Mesenchymal stem cell (in vitro differentiated cells and primary cell): ENCODE results near the gene MOV10L1.

Experiments used
- DNase-seq: peaks from one replicate; pipeline ENCODE4 v3.0.0-alpha.2; 2013
- H2AFZ ChIP-seq: one replicate; pipeline ENCODE4 v1.6.1; 2013; ENCODE audit warnings: low read depth, mild to moderate bottlenecking, control low read depth, inconsistent platforms, low read length, moderate library complexity
- H2AK5ac ChIP-seq: 2 replicates; pipeline ENCODE4 v1.6.1; 2013; ENCODE audit warnings: low read length, moderate library complexity, mild to moderate bottlenecking, inconsistent platforms; ENCODE audit not compliant: severe bottlenecking
- H2BK120ac ChIP-seq: one replicate; pipeline ENCODE4 v1.6.1; 2013; ENCODE audit warnings: low read depth, mild to moderate bottlenecking, inconsistent platforms, low read length, moderate library complexity
- H2BK12ac ChIP-seq, 2 experiments: one replicate each; pipeline ENCODE4 v1.6.1; 2013; ENCODE audit warnings: inconsistent platforms in 2 of 2, low read length in 2 of 2, mild to moderate bottlenecking in 2 of 2, moderate library complexity in 2 of 2, control low read depth in 1 of 2
- H2BK15ac ChIP-seq: one replicate; pipeline ENCODE4 v1.6.1; 2013; ENCODE audit warnings: mild to moderate bottlenecking, low read depth, inconsistent platforms; ENCODE audit not compliant: poor library complexity, severe bottlenecking
- H2BK5ac ChIP-seq: 2 replicates; pipeline ENCODE4 v1.6.1; 2013; ENCODE audit warnings: low read depth, mild to moderate bottlenecking, low read length, control low read depth, inconsistent platforms; ENCODE audit not compliant: poor library complexity, severe bottlenecking
- H3K14ac ChIP-seq, 2 experiments: one replicate each; pipeline ENCODE4 v1.6.1; 2013; ENCODE audit warnings: inconsistent platforms in 2 of 2, low read length in 2 of 2, control low read depth in 1 of 2, mild to moderate bottlenecking in 1 of 2, moderate library complexity in 1 of 2
- H3K18ac ChIP-seq, 2 experiments: one replicate each; pipeline ENCODE4 v1.6.1; 2013; ENCODE audit warnings: inconsistent platforms in 2 of 2, low read length in 2 of 2, control low read depth in 1 of 2, low read depth in 1 of 2, mild to moderate bottlenecking in 1 of 2
- H3K23ac ChIP-seq, 2 experiments: one replicate each; pipeline ENCODE4 v1.6.1; 2013; ENCODE audit warnings: inconsistent platforms in 2 of 2, low read length in 2 of 2, mild to moderate bottlenecking in 2 of 2, moderate library complexity in 2 of 2, control low read depth in 1 of 2
- H3K27ac ChIP-seq: 2 replicates; pipeline ENCODE4 v1.5.1; 2013; ENCODE audit warnings: mild to moderate bottlenecking, moderate library complexity, low read length, control low read depth, inconsistent platforms; ENCODE audit not compliant: poor library complexity, severe bottlenecking
- H3K27me3 ChIP-seq, 2 experiments: 2 replicates each; pipeline versions ENCODE4 v1.6.1 to v1.7.0; 2013; ENCODE audit warnings: low read length in 2 of 2, mild to moderate bottlenecking in 2 of 2, moderate library complexity in 2 of 2, control low read depth in 1 of 2, inconsistent platforms in 1 of 2; ENCODE audit not compliant: control insufficient read depth in 1 of 2, insufficient read depth in 1 of 2
- H3K36me3 ChIP-seq, 2 experiments: 2 replicates each; pipeline versions ENCODE4 v1.6.1 to v1.7.0; 2013; ENCODE audit warnings: low read length in 2 of 2, control low read depth in 1 of 2, inconsistent platforms in 1 of 2, low read depth in 1 of 2, mild to moderate bottlenecking in 1 of 2; ENCODE audit not compliant: insufficient read depth in 2 of 2, control insufficient read depth in 1 of 2
- H3K4ac ChIP-seq, 2 experiments: one replicate each; pipeline ENCODE4 v1.6.1; 2013; ENCODE audit warnings: inconsistent platforms in 2 of 2, low read length in 2 of 2, mild to moderate bottlenecking in 2 of 2, moderate library complexity in 2 of 2, control low read depth in 1 of 2, low read depth in 1 of 2
- H3K4me1 ChIP-seq: 2 replicates; pipeline ENCODE4 v1.6.1; 2013; ENCODE audit warnings: low read depth, low read length, control low read depth; ENCODE audit not compliant: control insufficient read depth, insufficient read depth
- H3K4me2 ChIP-seq: 2 replicates; pipeline ENCODE4 v1.6.1; 2013; ENCODE audit warnings: low read length, mild to moderate bottlenecking, inconsistent platforms; ENCODE audit not compliant: poor library complexity, severe bottlenecking
- H3K4me3 ChIP-seq, 2 experiments: 2 replicates each; pipeline versions ENCODE4 v1.5.1 to v1.7.0; 2013; ENCODE audit warnings: low read length in 2 of 2, mild to moderate bottlenecking in 2 of 2, control low read depth in 1 of 2, low read depth in 1 of 2; ENCODE audit not compliant: insufficient read depth in 1 of 2
- H3K79me1 ChIP-seq: replicated peaks from 2 replicates; pipeline ENCODE4 v1.6.1; 2013; ENCODE audit warnings: mild to moderate bottlenecking, control low read depth, low read length, inconsistent platforms; ENCODE audit not compliant: poor library complexity, severe bottlenecking
- H3K9ac ChIP-seq: 2 replicates; pipeline ENCODE4 v1.7.0; 2013; ENCODE audit warnings: mild to moderate bottlenecking, low read length, moderate library complexity
- H3K9me3 ChIP-seq: 2 replicates; pipeline ENCODE4 v1.7.0; 2013; ENCODE audit warnings: mild to moderate bottlenecking, low read length; ENCODE audit not compliant: control insufficient read depth
- H4K8ac ChIP-seq: one replicate; pipeline ENCODE4 v1.6.1; 2013; ENCODE audit warnings: inconsistent platforms, mild to moderate bottlenecking, low read length, moderate library complexity
- H4K91ac ChIP-seq: one replicate; pipeline ENCODE4 v1.6.1; 2013; ENCODE audit warnings: mild to moderate bottlenecking, low read length, inconsistent platforms
- WGBS: methylation state at CpG from one replicate; pipeline ENCODE4 v1.1.7; 2013; ENCODE audit warnings: mixed read lengths; 5-methylcytosine and 5-hydroxymethylcytosine counted together

The MOV10L1 gene

DNA sequence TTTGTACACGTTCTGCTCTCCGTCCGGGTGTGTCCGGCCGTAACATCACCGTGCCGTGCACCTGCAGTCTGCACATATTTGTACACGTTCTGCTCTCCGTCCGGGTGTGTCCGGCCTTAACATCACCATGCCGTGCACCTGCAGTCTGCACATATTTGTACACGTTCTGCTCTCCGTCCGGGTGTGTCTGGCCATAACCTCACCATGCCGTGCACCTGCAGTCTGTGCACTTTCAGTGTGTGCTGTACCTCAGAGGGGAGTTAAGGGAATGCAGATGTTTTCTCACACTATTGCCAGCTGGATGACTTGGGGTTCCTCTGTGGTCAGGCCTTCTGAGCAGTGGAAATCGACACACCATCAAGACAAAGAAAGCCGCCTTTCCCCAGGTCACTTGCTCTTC lies 35.9 kb upstream of the MOV10L1 start:
- no peak overlapping the region for H4K91ac ChIP-seq

DNA sequence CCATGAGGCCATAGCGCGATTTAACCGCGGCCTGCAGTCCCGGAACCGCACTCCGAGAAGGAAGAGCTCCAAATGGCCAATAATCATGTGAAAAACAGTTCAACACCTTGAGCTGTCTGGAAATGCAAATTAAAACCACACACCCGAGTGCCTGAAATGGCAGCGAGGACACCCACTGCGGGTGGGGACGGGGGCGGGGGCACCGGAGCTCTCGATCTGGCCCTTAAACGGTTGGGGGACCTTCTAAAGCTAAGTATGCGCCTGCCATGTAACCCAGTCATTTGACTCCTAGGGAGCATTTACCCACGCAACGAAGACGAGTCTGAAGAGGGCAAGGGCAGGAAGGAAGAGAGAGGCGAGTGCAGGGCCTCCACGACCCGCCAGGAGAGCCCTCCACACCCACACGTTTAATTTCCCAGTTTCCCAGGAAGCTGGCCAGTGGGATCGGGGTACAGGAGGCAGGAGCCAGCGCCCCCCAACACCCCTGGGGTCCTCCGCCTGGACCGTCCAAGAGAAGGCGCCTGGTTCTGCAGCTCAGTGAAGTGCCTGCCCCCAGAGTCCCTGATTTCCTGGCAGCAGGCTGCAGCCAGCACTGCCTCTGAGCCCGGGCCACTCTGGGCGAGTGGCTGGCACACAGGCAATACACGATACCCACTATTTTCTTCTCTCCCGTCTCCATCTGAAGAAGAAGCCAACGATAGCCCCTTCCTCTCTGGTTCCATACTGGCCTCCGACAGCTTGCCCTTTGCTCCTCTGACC lies 33.4 kb upstream of the MOV10L1 start:
- H3K14ac ChIP-seq: no peak overlapping the region
- H3K23ac ChIP-seq: no peak overlapping the region
- no peaks in the 10 kb centered on the region for H3K79me1 ChIP-seq
- H2BK120ac ChIP-seq: no peak overlapping the region
- H3K4ac ChIP-seq: no peak overlapping the region
- no peak overlapping the region for H3K4me2 ChIP-seq
- H3K27me3 ChIP-seq: peaks cover 32 to 49% of the 10 kb centered on the region in 2 experiments
- no peak overlapping the region for H2BK5ac ChIP-seq
- no peak overlapping the region for H2BK12ac ChIP-seq
- H3K9me3 ChIP-seq: peaks cover 26% of the 10 kb centered on the region
- WGBS: 86% methylated on average over 30 of the region's 34 CpGs
- H3K4me1 ChIP-seq: peaks cover 12% of the 10 kb centered on the region
- H3K18ac ChIP-seq: no peak overlapping the region
- no peak overlapping the region for H4K91ac ChIP-seq
- no peaks in the 10 kb centered on the region for H3K36me3 ChIP-seq
- no peak for DNase-seq
- H4K8ac ChIP-seq: no peak overlapping the region
- no peak overlapping the region for H3K9ac ChIP-seq
- no peak overlapping the region for H2AFZ ChIP-seq
- H3K27ac ChIP-seq: no peak overlapping the region
- H2AK5ac ChIP-seq: no peak overlapping the region
- no peak overlapping the region for H2BK15ac ChIP-seq
- H3K4me3 ChIP-seq: no peak overlapping the region

More for the DNA sequence above, 35.9 kb upstream of the MOV10L1 start:
- Histone ChIP-seq H3K4ac (no peak overlapping the region), H3K4me2 (no peak overlapping the region), H2BK120ac (no peak overlapping the region), H3K9ac (no peak overlapping the region), H2AK5ac (no peak overlapping the region), H2BK5ac (no peak overlapping the region), H3K27ac (no peak overlapping the region), H3K9me3 (peaks cover 30% of the 10 kb centered on the region), H3K18ac (no peak overlapping the region), H2BK15ac (no peak overlapping the region), H3K79me1 (no peaks in the 10 kb centered on the region), H3K4me3 (no peak overlapping the region), H2BK12ac (no peak overlapping the region), H2AFZ (no peak overlapping the region), H3K23ac (no peak overlapping the region), H4K8ac (no peak overlapping the region), H3K36me3 (no peaks in the 10 kb centered on the region), H3K27me3 (peaks cover 12 to 26% of the 10 kb centered on the region in 2 experiments), H3K14ac (no peak overlapping the region), H3K4me1 (peaks cover 6% of the 10 kb centered on the region)
- WGBS: 92% methylated on average over 18 of the region's 18 CpGs
- DNase-seq: no peak

DNA sequence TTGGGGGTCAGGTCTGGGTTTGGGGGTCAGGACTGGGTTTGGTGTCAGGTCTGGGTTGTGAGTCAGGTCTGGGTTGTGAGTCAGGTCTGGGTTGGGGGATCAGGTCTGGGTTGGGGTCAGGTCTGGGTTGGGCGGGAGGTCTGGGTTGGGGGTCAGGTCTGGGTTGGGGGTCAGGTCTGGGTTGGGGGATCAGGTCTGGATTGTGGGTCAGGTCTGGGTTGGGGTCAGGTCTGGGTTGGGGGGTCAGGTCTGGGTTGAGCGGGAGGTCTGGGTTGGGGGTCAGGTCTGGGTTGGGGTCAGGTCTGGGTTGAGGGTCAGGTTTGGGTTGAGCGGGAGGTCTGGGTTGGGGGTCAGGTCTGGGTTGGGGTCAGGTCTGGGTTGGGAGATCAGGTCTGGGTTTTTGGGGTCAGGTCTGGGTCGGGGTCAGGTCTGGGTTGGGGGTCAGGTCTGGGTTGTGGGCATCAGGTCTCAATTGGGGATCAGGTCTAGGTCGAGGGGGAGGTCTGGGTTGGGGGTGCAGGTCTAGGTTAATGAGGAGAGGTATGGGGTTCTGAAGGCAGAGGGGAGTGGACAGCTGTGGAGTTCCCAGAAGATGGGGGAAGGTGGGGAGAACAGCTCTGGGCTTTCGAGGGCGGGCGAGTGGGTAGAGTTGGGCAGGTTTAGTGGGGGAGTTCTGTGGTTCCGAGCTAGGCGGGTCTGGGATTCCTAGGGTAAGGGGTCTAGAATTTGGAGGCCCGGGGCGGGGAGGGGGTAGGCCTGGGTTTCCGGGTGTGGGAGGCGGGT lies 32.3 kb upstream of the MOV10L1 start:
- Histone ChIP-seq H2AK5ac (no peak overlapping the region), H3K27ac (no peak overlapping the region), H2BK5ac (no peak overlapping the region), H3K27me3 (peaks cover 35 to 53% of the 10 kb centered on the region in 2 experiments), H3K4me1 (peaks cover 12% of the 10 kb centered on the region), H3K4me2 (no peak overlapping the region), H3K9ac (no peak overlapping the region), H3K4me3 (no peak overlapping the region), H3K18ac (no peak overlapping the region), H4K91ac (no peak overlapping the region), H3K4ac (no peak overlapping the region), H3K14ac (no peak overlapping the region), H2BK15ac (no peak overlapping the region), H3K23ac (no peak overlapping the region), H3K9me3 (peaks cover 17% of the 10 kb centered on the region), H3K79me1 (no peaks in the 10 kb centered on the region), H3K36me3 (no peaks in the 10 kb centered on the region), H2AFZ (no peak overlapping the region), H2BK12ac (no peak overlapping the region), H4K8ac (no peak overlapping the region), H2BK120ac (no peak overlapping the region)
- no peak for DNase-seq
- 95% methylated on average over 14 of the region's 14 CpGs for WGBS
